Natural killer cell treated with Interleukin-12 subunit alpha and Interleukin-12 subunit beta and Interleukin-15 and Interleukin-18, amount 100 ng/mL, for 72 hours (primary cell): ENCODE results near the gene PRSS50. TPM values are rescaled to one million over a fixed set of nuclear protein-coding genes. Genes with fewer than 3 reads are reported as not detected.

Source experiments
- ATAC-seq, 2 donors: fragments of 150-1000 bp; cut with Tn5 transposase in 1 of 2; sonication (Bioruptor Pico), chemical (Tn5 transposase) in 1 of 2; 2 replicates each; pipeline ENCODE4 v1.10.0; 2021
- DNase-seq: peaks from one replicate; pipeline ENCODE4 v3.0.0; 2022; ENCODE audit warnings: low spot score
- H3K27ac Mint-ChIP-seq, 2 donors: 1 replicate in 1 of 2; 2 replicates in 1 of 2; pipeline ENCODE4 v1.8.0; 2022; ENCODE audit warnings: mixed read lengths in 2 of 2, mild to moderate bottlenecking in 1 of 2, moderate library complexity in 1 of 2
- H3K27me3 Mint-ChIP-seq, 2 donors: 1 replicate in 1 of 2; 2 replicates in 1 of 2; pipeline ENCODE4 v1.8.0; 2022; ENCODE audit warnings: mixed read lengths in 2 of 2
- H3K36me3 Mint-ChIP-seq: one replicate; pipeline ENCODE4 v1.8.0; 2022; ENCODE audit warnings: mixed read lengths
- H3K4me1 Mint-ChIP-seq, 2 donors: 1 replicate in 1 of 2; 2 replicates in 1 of 2; pipeline ENCODE4 v1.8.0; 2022; ENCODE audit warnings: low read depth in 2 of 2, mixed read lengths in 2 of 2, mild to moderate bottlenecking in 1 of 2
- H3K4me3 Mint-ChIP-seq: one replicate; pipeline ENCODE4 v1.8.0; 2022; ENCODE audit warnings: mixed read lengths
- H3K9me3 Mint-ChIP-seq: 2 replicates; pipeline ENCODE4 v1.8.0; 2022; ENCODE audit warnings: mixed read lengths
- total RNA-seq, 2 donors: library from RNA; stranded (reverse); gene quantifications; one replicate each; pipeline ENCODE4 v1.2.3, GENCODE V29; 2022

Gene PRSS50
- total RNA-seq, 2 donors from 2014 or later = not detected

GRCh38 chr3:46662771-46663551 is 54.7 kb downstream of the PRSS50 start:
- DNase-seq (no peak), ATAC-seq (no peak)
- no peaks in the 10 kb centered on the region for H3K36me3 Mint-ChIP-seq
- no peaks in the 10 kb centered on the region for H3K27me3 Mint-ChIP-seq
- H3K27ac Mint-ChIP-seq = no peak overlapping the region
- H3K9me3 Mint-ChIP-seq = no peaks in the 10 kb centered on the region
- no peaks in the 10 kb centered on the region for H3K4me1 Mint-ChIP-seq
- H3K4me3 Mint-ChIP-seq = no peak overlapping the region

Other genes starting within 250 kb of the PRSS50 start
- gene RTP3, start 219.9 kb downstream of the PRSS50 start, total RNA-seq = not detected
- gene LRRC2, start 151.6 kb downstream of the PRSS50 start, total RNA-seq = not detected
- gene FAM240A, start 105.3 kb downstream of the PRSS50 start, total RNA-seq = not detected
- gene ALS2CL, start 24.2 kb downstream of the PRSS50 start, total RNA-seq = under 1 TPM in 1 of 2 donors, not detected in 1; 0.11 TPM
- gene TMIE, start 16.5 kb downstream of the PRSS50 start, total RNA-seq = not detected
- gene MYL3, start 145.6 kb upstream of the PRSS50 start, total RNA-seq = not detected
- not detected for gene PTH1R, start 159.9 kb upstream of the PRSS50 start, total RNA-seq